A673 (cell line): ENCODE results near the gene WFIKKN1. TPM values are rescaled to one million over a fixed set of nuclear protein-coding genes. Genes with fewer than 3 reads are reported as not detected.

Experiments used
- BruUV-seq: library from RNA; stranded (reverse); fragments of 400-500 nt; replicated peaks from 2 replicates; lab custom pipeline; 2021; lab: Mats Ljungman, UMichigan
- CTCF ChIA-PET: fragments of 300-600 bp; sonication (Branson Sonifier 250); formaldehyde crosslinking; loops from one replicate; lab custom pipeline; 2022; ENCODE audit warnings: antibody characterized with exemption; lab: Charles Lee
- POLR2A ChIA-PET: fragments of 300-600 bp; sonication (Branson Sonifier 250); formaldehyde crosslinking; loops from one replicate; lab custom pipeline; 2022; ENCODE audit warnings: antibody characterized with exemption; ENCODE audit not compliant: low non-redundant PET; lab: Charles Lee
- DNase-seq: peaks from one replicate; pipeline ENCODE4 v3.0.0-alpha.2; 2015; ENCODE audit warnings: low spot score
- H3K27ac ChIP-seq: fragments of 200-600 bp; sonication (generic); 2 replicates; pipeline ENCODE4 v1.5.1; 2016; ENCODE audit warnings: mixed run types, low read depth, mild to moderate bottlenecking, mixed read lengths, antibody characterized with exemption, low read length; ENCODE audit not compliant: poor library complexity, severe bottlenecking
- H3K27me3 ChIP-seq: fragments of 200-600 bp; sonication (generic); replicated peaks from 2 replicates; pipeline ENCODE4 v1.6.1; 2017; ENCODE audit warnings: mixed run types, low read depth, mild to moderate bottlenecking, mixed read lengths, antibody characterized with exemption, low read length; ENCODE audit not compliant: insufficient read depth, poor library complexity
- H3K36me3 ChIP-seq: fragments of 200-600 bp; sonication (generic); 2 replicates; pipeline ENCODE4 v1.6.1; 2016; ENCODE audit warnings: mixed run types, mild to moderate bottlenecking, mixed read lengths, antibody characterized with exemption, low read length; ENCODE audit not compliant: insufficient read depth, poor library complexity, severe bottlenecking
- H3K4me1 ChIP-seq: fragments of 200-600 bp; sonication (generic); 2 replicates; pipeline ENCODE4 v1.6.1; 2017; ENCODE audit warnings: mixed run types, mild to moderate bottlenecking, mixed read lengths, antibody characterized with exemption, low read length; ENCODE audit not compliant: insufficient read depth, poor library complexity, severe bottlenecking
- H3K4me3 ChIP-seq: fragments of 200-600 bp; sonication (generic); 2 replicates; pipeline ENCODE4 v1.5.1; 2016; ENCODE audit warnings: low read depth, mixed run types, mild to moderate bottlenecking, mixed read lengths, low read length; ENCODE audit not compliant: poor library complexity, severe bottlenecking
- H3K9me3 ChIP-seq: fragments of 200-600 bp; sonication (generic); 2 replicates; pipeline ENCODE4 v1.6.1; 2016; ENCODE audit warnings: mixed run types, low read depth, mild to moderate bottlenecking, mixed read lengths, antibody characterized with exemption, low read length; ENCODE audit not compliant: poor library complexity, severe bottlenecking
- EZH2 ChIP-seq: fragments of 200-600 bp; sonication (generic); IDR thresholded peaks from 2 replicates; pipeline ENCODE4 v1.6.1; 2017; ENCODE audit warnings: borderline replicate concordance, low read depth, mild to moderate bottlenecking, mixed read lengths, antibody characterized with exemption, low read length; ENCODE audit not compliant: poor library complexity, severe bottlenecking
- intact Hi-C: fragments of 100-400 bp; cut with micrococcal nuclease; formaldehyde crosslinking; loops from one replicate; pipeline ENCODE4 v1.10.0; 2022; ENCODE audit not compliant: unreplicated experiment
- total RNA-seq: library from RNA; stranded (reverse); gene quantifications from 2 replicates; pipeline ENCODE4 v1.2.3, GENCODE V29; 2021
- TF ChIP-seq, protein P1 (sequence below): fragments of 300-800, 200-600 bp; sonication (generic); conservative IDR thresholded peaks from 2 replicates; pipeline ENCODE4 v1.5.1; 2017; ENCODE audit warnings: low read depth, mild to moderate bottlenecking, antibody characterized with exemption, low read length, moderate library complexity, mixed read lengths

WFIKKN1 gene
- total RNA-seq, 1 experiment from 2014 or later, result 1.7 TPM

DNA sequence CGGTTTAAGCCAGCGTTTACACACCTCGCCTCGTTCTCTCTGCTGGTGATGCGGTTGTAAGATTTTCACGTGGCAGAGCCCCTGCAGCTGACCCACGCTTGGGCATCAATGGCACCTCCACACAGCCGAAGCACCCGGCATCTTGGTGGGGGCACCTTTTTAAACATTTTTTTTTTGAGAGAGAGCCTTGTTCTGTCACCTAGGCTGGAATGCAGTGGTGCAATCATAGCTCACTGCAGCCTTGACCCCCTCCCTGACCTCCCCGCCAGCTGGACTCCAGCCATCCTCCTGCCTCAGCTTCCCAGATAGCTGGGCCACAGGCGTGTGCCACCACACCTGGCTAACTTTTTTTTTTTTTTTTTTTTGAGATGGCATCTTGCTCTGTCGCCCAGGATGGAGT lies 23.2 kb downstream of the WFIKKN1 start:
- TF ChIP-seq, protein P1, sequence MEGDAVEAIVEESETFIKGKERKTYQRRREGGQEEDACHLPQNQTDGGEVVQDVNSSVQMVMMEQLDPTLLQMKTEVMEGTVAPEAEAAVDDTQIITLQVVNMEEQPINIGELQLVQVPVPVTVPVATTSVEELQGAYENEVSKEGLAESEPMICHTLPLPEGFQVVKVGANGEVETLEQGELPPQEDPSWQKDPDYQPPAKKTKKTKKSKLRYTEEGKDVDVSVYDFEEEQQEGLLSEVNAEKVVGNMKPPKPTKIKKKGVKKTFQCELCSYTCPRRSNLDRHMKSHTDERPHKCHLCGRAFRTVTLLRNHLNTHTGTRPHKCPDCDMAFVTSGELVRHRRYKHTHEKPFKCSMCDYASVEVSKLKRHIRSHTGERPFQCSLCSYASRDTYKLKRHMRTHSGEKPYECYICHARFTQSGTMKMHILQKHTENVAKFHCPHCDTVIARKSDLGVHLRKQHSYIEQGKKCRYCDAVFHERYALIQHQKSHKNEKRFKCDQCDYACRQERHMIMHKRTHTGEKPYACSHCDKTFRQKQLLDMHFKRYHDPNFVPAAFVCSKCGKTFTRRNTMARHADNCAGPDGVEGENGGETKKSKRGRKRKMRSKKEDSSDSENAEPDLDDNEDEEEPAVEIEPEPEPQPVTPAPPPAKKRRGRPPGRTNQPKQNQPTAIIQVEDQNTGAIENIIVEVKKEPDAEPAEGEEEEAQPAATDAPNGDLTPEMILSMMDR, result no peak
- no peak for TF ChIP-seq EZH2
- DNase-seq, result no peak
- Histone ChIP-seq H3K27me3 (no peaks in the 10 kb centered on the region), H3K36me3 (peaks cover 4% of the 10 kb centered on the region), H3K4me3 (no peak overlapping the region), H3K4me1 (no peaks in the 10 kb centered on the region), H3K27ac (no peak overlapping the region), H3K9me3 (no peaks in the 10 kb centered on the region)
- BruUV-seq, result no TSS peak
- POLR2A ChIA-PET, result no interaction called here
- CTCF ChIA-PET, result interaction anchor here (0.6 kb wide), 1 partner anchor 565 kb away, joined by 7 read pairs; no protein-coding TSS in a partner anchor
- intact Hi-C loops, result no loop called here

DNA sequence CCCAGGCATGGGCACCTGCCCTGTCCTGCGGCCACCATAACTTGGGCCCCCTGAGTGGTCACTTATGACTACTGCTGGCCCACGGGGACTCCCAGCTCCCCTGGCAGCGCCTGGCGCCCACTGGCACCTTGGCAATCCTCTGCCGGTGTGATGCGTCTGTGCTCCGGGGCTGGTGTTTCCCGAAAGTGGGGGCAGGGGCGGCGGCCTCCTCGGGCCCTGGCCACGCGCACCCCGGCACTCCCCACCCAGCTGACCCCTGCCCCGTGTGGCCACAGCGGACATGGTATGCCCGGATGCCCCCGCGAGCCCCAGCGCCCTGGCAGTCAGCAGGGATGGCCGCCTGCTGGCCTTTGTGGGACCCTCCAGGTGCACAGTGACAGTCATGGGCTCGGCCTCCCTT lies 26.7 kb downstream of the WFIKKN1 start:
- no peak for DNase-seq
- Histone ChIP-seq H3K9me3 (no peaks in the 10 kb centered on the region), H3K4me1 (peaks cover 6% of the 10 kb centered on the region), H3K27me3 (no peaks in the 10 kb centered on the region), H3K4me3 (no peak overlapping the region), H3K36me3 (peaks cover 4% of the 10 kb centered on the region), H3K27ac (no peak overlapping the region)
- intact Hi-C loops, result no loop called here
- TF ChIP-seq EZH2, result no peak
- TF ChIP-seq, protein P1, result no peak
- no TSS peak for BruUV-seq
- ChIA-PET POLR2A (no interaction called here), CTCF (no interaction called here)

DNA sequence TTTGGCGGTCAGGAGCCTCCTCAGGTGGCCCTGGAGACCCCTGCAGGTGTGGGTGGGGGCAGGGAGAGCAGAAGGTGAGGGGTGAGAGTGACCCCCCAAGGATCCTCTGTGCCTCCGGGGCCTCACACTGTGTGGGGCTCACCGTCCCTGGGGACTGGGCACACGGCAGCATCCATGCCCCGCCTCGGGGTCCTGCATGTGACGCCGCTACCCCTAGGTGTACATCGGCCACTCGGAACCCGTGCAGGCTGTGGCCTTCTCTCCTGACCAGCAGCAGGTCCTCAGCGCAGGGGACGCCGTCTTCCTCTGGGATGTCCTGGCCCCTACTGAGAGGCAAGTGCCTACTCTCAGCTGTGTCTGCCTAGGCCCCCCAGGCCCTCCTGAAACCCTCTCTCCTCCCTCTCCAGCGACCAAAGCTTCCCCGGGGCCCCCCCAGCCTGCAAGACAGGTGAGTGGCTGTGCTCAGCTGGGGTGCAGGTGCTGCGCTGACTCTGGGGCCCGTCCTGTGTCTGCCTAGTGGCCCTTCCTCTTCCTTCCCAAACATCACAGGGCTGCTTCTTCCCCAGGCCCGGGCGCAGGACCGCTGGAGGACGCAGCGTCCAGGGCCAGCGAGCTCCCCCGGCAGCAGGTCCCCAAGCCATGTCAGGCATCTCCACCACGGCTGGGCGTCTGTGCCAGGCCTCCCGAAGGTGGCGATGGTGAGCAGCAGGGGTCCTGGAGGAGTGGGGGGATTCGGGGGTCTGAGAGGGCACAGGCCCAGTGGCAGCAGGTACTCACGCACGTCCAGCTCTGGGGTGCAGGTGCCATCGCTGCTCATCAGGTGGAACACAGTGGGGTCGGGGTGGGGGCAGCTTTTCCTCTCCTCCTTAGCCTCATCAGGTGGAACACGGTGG lies 28.1 kb downstream of the WFIKKN1 start:
- TF ChIP-seq EZH2, result no peak
- TF ChIP-seq, protein P1, result 0 out of 2 replicates have a peak, but pooled peaks have one; percentile 13
- peaks cover 6% of the 10 kb centered on the region for H3K4me1 ChIP-seq
- peaks cover 4% of the 10 kb centered on the region for H3K36me3 ChIP-seq
- H3K4me3 ChIP-seq, result no peak overlapping the region
- no TSS peak for BruUV-seq
- POLR2A ChIA-PET, result no interaction called here
- no peaks in the 10 kb centered on the region for H3K27me3 ChIP-seq
- intact Hi-C loops, result no loop called here
- CTCF ChIA-PET, result interaction anchor here (0.6 kb wide), 1 partner anchor 22 kb away, joined by 10 read pairs; no protein-coding TSS in a partner anchor
- no peak overlapping the region for H3K27ac ChIP-seq
- H3K9me3 ChIP-seq, result no peaks in the 10 kb centered on the region
- DNase-seq, result no peak
